CD1c-positive myeloid dendritic cell (primary cell): Measurements from ENCODE around the gene CCDC6.
A peak's percentile ranks its signal among the peaks of the same experiment; 100 is the strongest.
"Not testable (repeated sequence)": the region's sequence is repeated elsewhere in the genome, so short reads cannot be mapped to it uniquely, and the experiment has no call there.

Experiments
- DNase-seq: peaks from one replicate; pipeline ENCODE4 v3.0.0-alpha.2; 2016; ENCODE audit errors: extremely low spot score

The CCDC6 gene

GRCh38 chr10:59905731-59906416 is 482 bp downstream of the CCDC6 start:
- DNase-seq, result no peak

GRCh38 chr10:59905066-59905730 is 1.2 kb downstream of the CCDC6 start:
- DNase-seq, result peak; percentile 23

GRCh38 chr10:59904426-59905065 is 1.8 kb downstream of the CCDC6 start:
- peak; percentile 16 for DNase-seq

GRCh38 chr10:59903871-59904270 is 2.5 kb downstream of the CCDC6 start:
- DNase-seq, result peak; percentile 64

GRCh38 chr10:59902016-59902415 is 4.3 kb downstream of the CCDC6 start:
- DNase-seq, result no peak

- DNase-seq, result no peak
Observed at GRCh38 chr10:59901470-59901869, 4.9 kb downstream of the CCDC6 start.

- DNase-seq, result no peak
Observed at GRCh38 chr10:59900048-59900727, 6.2 kb downstream of the CCDC6 start.

- no peak for DNase-seq
Observed at GRCh38 chr10:59898125-59898835, 8.1 kb downstream of the CCDC6 start.

GRCh38 chr10:59896191-59896590 is 10.2 kb downstream of the CCDC6 start:
- no peak for DNase-seq

- no peak for DNase-seq
Observed at GRCh38 chr10:59895629-59896116, 10.7 kb downstream of the CCDC6 start.

- no peak for DNase-seq
Observed at GRCh38 chr10:59894114-59894513, 12.2 kb downstream of the CCDC6 start.

GRCh38 chr10:59892697-59893096 is 13.7 kb downstream of the CCDC6 start:
- peak; percentile 14 for DNase-seq

GRCh38 chr10:59891936-59892335 is 14.4 kb downstream of the CCDC6 start:
- DNase-seq, result peak; percentile 50

GRCh38 chr10:59891349-59891748 is 15.0 kb downstream of the CCDC6 start:
- peak; percentile 39 for DNase-seq

- DNase-seq, result no peak
Observed at GRCh38 chr10:59888781-59889435, 17.4 kb downstream of the CCDC6 start.

- no peak for DNase-seq
Observed at GRCh38 chr10:59887972-59888640, 18.2 kb downstream of the CCDC6 start.

- DNase-seq, result no peak
Observed at GRCh38 chr10:59887006-59887405, 19.4 kb downstream of the CCDC6 start.

GRCh38 chr10:59885430-59886134 is 20.8 kb downstream of the CCDC6 start:
- DNase-seq, result peak; percentile 84

GRCh38 chr10:59884893-59885292 is 21.5 kb downstream of the CCDC6 start:
- DNase-seq, result not testable (repeated sequence)

GRCh38 chr10:59881640-59882039 is 24.7 kb downstream of the CCDC6 start:
- DNase-seq, result no peak
